Skin of body (tissue), 2 donors: ENCODE data around the gene TMEM106A. TPM values are rescaled to one million over a fixed set of nuclear protein-coding genes. Genes with fewer than 3 reads are reported as not detected.
"Not testable (repeated sequence)": the region's sequence is repeated elsewhere in the genome, so short reads cannot be mapped to it uniquely, and the experiment has no call there.

Experiments
- DNase-seq: peaks from one replicate; lab custom pipeline; 2025; lab: John Stamatoyannopoulos, UW
- total RNA-seq: library from RNA; depleted of rRNA; stranded (reverse); fragments of >200 nt; gene quantifications from one replicate; pipeline ENCODE4 v1.2.3, GENCODE V29; 2014

TMEM106A gene
- total RNA-seq, 1 donor from 2014 or later = 5.0 TPM

DNA sequence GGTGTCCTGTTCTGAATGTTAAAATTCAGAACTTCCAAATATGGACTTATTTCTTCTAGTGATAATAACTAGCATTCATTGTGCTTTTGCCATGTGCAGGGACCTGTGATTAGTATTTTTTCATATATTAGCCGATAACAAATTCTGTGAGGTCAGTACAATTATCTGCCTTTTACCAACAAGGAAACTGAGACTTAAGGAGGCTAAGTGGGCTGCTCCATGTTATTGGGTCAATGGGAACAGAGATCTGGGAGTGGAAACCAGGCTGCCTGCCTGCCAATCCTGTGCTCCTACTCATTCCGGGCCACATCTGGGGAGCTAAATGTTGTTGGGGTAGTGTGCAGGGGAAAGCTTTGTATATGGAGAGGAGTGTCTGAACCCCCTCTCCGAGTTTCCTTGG lies 3.7 kb downstream of the TMEM106A start:
- DNase-seq = no peak

GRCh38 chr17:43216369-43216761 lies 4.7 kb downstream of the TMEM106A start:
- no peak for DNase-seq

DNA sequence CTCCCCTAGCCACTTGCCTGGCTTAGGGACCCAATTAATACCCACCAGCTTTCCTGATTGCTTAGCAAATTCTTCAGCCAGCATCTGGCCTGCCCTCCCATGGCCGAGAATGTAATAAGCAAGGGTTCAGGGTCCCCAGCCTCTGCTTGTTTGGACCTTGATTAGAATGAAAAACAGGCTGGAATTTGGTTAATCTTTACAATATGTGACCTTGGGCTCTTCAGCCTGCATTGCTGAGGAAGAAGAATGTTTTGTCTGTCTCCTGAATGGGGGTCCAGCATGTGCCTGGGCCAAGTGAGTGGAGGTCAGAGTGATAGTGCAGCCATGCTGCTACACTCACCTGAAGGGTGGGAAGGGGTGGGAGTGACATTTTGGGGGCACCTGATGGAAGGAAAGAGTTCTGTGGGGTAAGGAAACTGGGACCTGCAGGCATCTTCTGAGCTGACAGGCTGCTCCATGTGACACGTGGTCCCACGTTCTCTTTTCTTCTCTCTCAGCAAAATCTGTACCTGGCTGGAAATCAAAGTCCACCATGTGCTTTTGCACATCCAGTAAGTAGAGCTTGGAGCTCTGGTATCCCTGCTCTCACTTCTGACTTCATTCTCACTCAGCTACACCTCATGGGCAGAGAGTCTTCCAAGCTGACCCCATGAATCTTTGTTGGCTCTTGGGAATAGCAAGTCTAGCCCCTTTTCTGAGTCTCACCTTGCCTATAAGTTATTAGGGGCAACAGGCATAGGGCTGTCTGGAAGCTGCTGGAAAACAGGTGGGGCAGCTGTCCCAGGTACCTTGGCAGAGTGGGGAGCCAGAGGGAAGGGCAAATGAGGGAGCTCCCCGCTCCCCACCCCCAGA lies 5.3 kb downstream of the TMEM106A start:
- DNase-seq = no peak

DNA sequence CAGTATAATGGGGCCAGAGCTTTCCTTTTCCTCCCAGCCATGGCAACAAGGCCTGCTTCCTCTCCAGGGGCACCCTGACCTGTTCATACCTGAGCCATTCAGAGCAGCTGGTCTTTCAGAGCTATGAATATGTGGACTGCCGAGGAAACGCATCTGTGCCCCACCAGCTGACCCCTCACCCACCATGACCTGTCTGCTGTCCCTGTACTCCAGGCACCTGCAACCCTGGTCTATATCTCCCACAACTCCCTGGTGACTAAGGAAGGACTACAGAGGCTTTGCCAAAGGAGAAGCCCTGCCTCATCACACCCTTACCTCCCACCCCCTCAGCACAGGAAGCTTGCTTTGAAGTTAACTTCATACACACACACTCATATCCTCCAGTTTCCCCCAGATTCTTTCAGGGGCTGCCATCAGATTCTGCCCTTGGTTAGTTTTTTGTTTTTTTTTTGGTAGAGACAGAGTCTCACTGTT lies 6.0 kb downstream of the TMEM106A start:
- DNase-seq = no peak

DNA sequence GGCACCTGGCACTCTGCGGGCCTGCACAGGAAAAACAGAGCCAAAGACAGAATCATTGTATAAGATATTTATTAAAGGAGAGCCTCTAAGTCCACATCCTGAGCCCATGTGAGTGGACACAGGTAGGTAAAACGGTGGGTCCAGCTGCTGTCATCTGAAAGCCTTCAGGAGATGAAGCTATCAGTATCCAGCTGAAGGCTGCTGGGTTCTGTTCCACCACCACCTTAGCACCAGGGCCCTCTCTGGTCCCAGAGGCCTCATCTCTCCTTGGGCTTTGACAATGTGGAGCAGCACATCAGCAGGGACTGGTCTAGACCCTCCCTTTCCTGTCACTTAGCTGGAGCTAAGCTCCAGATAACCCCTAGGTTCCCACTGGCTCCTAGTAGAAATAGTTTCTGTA lies 7.3 kb downstream of the TMEM106A start:
- no peak for DNase-seq

- DNase-seq = no peak
Measured at GRCh38 chr17:43219746-43220380, 8.2 kb downstream of the TMEM106A start.

- no peak for DNase-seq
Measured at GRCh38 chr17:43220511-43221125, 8.9 kb downstream of the TMEM106A start.

GRCh38 chr17:43224146-43224705 lies 12.6 kb downstream of the TMEM106A start:
- DNase-seq = no peak

DNA sequence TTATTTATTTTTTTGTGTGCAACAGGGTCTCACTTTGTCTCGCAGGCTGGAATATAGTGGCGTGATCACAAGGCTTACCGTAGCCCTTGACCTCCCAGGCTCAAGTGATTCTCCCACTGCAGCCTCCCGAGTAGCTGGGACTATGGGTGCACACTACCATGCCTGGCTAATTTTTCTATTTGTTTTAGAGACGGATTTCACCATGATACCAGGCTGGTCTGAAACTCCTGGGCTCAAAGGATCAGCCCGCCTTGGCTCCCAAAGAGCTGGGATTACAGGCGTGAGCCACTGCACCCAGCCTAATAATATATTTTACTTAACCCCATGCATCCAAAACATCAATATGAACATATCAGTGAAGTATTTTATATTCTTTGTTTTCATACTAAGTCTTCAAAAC lies 14.7 kb downstream of the TMEM106A start:
- no peak for DNase-seq

DNA sequence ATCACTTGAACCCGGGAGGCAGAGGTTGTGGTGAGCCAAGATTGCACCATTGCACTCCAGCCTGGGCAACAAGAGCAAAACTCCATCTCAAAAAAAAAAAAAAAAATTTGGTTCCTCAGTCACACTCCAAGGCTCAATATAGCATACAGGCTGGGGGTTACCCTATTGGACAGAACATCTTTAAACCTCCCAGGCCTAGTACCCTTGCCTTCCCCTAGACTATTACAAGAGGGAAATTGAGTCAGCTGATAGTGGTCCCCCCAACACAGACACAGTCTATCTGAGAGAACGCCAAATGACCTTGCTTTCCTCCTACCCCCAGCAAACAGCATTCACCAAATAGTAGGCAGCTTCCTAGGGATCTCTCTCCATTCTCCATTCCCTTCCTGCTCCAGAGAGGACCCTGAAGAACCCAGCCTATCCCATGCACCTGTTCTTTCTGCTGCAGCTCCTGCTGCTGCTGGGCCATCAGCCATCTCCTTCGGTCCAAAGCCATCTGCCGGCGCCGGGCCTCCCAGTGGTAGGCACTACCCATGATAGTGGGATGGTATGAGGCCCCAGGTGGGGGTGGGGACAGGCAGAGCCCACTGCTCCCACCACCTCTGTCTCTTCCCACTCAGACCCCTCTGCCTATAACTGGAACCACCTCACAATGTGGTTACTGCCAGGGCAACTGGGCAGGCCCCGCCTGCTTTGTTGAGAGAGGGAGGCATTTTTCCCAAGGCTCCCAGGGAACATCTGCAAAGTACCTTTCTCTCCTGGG lies 16.5 kb downstream of the TMEM106A start, which contains the start of gene CCDC200:
Gene CCDC200 (minus strand): TSS at position 604 of the 763 bp plus-strand sequence. CDS start 69 bp downstream, at position 535.
- not testable (repeated sequence) for DNase-seq

DNA sequence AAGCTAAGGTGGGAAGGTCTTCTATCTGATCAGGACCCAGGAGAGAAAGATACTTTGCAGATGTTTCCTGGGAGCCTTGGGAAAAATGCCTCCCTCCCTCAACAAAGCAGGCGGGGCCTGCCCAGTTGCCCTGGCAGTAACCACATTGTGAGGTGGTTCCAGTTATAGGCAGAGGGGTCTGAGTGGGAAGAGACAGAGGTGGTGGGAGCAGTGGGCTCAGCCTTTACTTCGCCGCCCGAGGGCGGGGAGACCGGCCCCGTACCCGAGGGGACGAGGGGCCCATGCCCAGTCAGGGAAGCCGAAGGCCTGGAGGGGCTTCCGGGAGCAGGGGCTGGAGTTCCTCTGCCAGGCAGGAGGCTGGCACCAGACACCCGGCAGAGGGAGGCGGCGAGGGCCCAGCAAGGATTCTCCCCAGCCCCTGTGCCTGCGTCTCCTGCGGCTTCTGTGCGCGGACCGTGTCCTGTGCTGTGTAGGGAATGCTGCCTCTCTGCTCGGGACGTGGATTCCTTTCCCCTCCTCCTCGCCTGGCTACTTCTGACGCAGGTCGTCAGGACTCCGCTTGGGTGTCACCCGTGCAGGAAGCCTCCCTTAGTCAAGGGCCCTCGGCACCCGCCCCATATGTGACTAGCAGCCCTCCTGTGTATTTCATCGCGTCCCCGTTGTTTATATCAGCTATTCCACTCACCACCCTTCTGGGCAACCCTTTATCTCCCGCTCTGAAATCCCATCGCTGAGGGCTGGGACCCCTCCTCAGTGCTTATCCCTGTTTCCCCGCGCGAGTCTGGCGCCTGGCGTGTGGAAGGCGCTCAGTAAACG lies 19.7 kb downstream of the TMEM106A start:
- not testable (repeated sequence) for DNase-seq

DNA sequence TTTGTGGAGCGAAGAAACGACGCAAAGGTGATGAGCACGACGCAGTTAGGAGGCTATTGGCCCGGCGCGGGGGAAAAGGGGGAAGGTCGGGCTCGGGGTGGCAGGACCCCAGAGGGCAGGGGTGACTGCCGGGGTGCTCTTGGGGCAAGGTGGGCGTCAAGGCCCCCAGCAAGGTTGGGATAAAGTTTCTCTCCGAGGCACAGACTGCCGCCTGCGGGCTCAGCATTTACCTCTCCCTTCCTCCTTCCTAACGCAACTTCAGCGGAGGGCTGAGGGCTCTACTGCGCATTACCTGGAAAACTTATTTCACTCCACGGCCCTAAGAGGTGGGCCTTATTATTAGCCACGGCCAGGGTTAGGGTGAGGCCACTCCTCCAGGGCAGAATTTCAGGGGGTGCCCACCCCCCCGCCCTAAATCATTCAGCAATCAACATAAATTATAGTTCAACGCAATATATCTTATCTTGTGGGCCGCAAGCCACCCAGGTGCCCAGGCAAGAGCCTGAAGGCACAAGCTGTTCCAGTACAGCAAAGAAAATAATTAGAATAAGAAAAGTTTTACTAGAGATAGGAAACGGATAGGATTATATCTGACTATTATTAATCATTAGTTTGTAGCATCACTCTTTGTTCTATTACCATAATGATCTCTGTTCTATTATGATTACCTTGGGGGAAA lies 20.5 kb downstream of the TMEM106A start:
- DNase-seq = not testable (repeated sequence)

DNA sequence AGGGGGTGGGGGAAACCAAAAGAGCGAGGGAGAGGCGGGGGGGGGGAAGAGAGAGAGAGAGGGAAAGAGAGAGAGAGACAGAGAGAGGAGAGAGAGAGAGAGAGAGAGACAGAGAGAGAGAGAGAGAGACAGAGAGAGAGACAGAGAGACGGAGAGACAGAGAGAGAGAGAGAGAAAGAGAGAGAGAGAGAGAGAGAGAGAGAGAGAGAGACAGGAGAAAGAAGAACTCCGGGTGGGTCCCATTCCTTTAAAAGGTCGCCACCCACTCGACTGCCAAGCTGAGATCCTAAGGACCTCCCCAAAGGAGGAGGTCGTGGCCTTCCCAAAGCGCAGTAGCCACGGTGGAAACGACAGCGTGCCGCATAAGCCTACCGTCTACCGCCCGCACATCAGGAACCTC lies 21.6 kb downstream of the TMEM106A start:
- DNase-seq = not testable (repeated sequence)

DNA sequence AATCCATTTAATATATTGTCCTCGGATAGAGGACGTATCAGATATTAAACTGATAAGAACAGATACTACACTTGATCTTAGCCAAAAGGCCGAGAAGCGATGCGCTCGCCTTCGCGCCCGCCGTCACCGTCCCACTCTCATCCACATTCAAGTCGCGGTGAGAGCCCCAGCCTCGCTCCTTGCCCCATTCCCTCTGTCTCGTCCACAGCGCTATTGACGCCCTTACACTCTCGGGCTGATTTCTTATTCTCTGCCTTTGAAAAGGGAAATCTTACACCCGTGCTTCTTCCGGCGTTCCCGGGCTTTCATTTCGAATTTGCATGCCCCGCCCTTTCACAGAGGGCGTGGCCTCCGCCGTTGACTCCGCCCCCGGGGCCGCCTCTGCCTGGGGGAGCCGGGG lies 22.2 kb downstream of the TMEM106A start, which contains the start of gene RNU2-1:
Gene RNU2-1 (minus strand): TSS at position 101 of the 400 bp plus-strand sequence.
- not testable (repeated sequence) for DNase-seq

- DNase-seq = not testable (repeated sequence)
Measured at GRCh38 chr17:43239597-43239996, 27.9 kb downstream of the TMEM106A start.

GRCh38 chr17:43240596-43241352 lies 29.1 kb downstream of the TMEM106A start:
- not testable (repeated sequence) for DNase-seq

- not testable (repeated sequence) for DNase-seq
Measured at GRCh38 chr17:43246456-43246855, 34.8 kb downstream of the TMEM106A start.
